ENCODE measurements around the gene GTF2F1.
"Not testable (repeated sequence)": the region's sequence is repeated elsewhere in the genome, so short reads cannot be mapped to it uniquely, and the experiment has no call there.

GTF2F1 gene

GRCh38 chr19:6417713-6418561 lies 25.0 kb upstream of the GTF2F1 start:
- no peak for DNase-seq (ENCODE audit: low read depth)

DNA sequence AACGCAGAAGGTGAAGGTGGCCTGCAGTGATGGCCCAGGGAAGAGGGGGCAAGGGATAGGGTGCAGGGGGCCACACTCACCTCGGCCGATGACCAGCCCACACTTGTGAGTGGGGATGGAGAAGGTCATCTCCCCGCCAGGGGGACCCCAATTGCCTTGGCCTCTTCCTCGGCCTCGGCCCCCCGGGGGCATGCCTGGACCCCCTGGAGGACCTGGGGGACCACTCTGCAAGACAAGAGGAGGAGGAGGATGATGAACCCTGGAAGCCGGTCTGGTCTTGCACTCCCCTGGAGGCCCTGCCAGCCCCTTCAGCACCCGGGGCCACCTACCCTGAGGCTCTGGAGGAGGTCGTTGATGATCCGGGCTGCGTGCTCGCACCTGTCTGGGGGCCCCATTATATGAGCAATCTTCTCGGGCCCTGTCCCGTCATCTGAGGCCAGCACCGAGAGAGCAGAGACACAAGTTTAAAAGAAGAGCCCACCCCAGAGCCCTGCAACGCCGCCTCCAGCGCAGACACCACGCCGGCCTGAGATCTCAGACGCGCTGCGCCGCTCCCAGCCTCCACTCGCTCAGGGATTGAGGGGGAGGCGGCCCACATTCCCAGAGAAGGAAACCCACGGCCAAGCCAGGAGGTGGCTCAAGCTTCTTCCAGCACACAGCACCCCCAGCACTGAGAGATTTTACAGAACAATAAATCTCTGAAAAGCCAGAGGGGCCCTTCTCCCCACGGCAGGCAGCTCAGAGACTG lies 23.9 kb upstream of the GTF2F1 start:
- DNase-seq (ENCODE audit: low read depth), result no peak

GRCh38 chr19:6415591-6416190 lies 22.7 kb upstream of the GTF2F1 start:
- DNase-seq (ENCODE audit: low read depth), result no peak

- no peak for DNase-seq (ENCODE audit: low read depth)
Observed at GRCh38 chr19:6414793-6415590, 22.0 kb upstream of the GTF2F1 start.

DNA sequence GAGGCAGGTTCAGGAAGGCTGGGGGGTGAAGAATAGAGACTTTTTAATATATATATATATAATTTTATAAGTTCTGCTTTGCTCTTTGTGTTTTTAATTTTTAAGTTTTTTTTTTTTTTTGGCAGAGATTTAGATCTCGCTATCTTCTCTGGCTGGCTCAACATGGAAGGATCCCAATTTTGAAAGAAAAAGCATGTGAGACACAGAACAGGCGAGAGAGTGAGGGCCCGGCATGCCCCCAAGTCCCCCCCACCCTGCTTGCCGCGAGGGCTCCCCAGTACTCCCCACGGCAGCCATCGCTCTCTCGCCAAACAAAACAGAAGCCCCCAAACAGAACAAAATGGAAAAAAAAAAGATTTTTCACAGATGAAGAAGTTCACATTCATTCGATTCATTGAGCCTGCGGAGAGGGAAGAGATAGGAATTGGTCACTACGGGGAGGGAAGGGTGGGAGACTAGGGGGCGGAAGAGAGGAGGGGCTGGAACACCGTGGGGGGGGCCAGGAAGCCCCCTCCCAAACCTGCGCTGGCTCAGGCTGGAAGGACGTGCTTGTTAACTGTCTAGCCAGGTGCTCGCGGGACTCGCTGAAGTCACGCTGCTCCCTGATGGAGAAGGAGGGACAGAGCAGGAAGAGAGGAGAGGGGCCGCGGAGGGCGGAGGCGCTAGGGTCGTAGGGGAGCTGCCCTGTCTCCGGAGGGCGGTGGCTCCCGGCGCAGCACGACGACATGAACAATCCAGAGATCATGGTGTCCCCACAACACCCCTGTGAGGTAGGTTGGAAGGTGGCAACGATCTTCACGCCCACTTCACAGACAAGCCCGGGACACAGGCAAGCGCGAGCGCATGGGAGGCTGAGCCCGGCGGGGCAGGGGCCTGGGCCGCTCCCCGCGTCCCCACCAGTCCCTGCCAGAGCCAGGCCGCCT lies 21.0 kb upstream of the GTF2F1 start:
- no peak for DNase-seq (ENCODE audit: low read depth)

GRCh38 chr19:6413291-6413690 lies 20.3 kb upstream of the GTF2F1 start:
- DNase-seq (ENCODE audit: low read depth), result no peak

DNA sequence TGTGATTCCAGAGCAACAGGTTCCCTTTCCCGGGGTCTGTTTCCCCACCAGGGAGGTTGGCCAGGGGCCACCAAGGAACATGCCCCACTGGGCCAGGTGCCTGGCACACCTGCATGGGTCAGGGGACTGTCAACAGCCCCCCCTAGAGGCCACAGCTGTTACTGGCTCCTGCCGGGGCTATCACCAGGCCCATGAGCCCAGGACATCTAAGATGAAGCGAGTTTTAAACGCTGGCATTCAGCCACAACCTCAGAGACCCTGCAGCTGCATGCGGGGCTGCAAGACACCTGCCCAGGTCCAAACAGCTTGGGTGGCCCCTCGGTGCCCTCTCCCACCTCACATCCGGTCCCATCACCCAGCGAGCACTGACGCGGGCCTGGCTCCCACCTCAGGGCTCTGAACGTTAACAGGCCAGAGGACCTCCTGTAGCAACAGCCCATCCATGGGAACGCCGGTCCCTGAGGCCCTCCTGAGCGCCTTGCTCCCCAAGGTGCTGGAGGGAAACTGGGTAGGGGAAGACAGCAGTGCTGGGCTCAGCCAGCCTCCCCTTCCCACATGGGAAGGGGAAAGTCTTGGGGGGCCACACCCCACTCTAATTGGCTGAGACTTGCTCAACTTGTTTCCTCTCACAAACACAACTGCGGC lies 19.6 kb upstream of the GTF2F1 start:
- DNase-seq (ENCODE audit: low read depth), result no peak

DNA sequence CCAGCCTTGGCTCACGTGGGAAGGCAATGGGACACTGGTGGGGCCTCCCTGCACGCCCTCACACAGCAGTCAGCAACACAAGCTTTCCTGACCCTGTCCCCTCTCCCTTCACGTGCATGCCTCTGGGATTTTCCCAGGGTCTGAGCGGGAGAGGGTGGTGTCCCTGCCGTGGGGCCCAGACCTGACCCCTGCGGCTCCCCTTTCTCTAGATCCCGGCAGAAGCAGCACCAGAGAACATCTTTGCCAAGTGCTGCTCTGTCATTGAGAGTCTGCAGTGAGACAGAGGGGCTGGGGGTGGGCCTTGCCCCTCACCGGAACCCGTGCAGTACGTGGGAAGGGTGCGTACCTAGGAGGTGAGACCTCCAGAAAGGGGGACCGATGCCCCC lies 19.1 kb upstream of the GTF2F1 start:
- no peak for DNase-seq (ENCODE audit: low read depth)

DNA sequence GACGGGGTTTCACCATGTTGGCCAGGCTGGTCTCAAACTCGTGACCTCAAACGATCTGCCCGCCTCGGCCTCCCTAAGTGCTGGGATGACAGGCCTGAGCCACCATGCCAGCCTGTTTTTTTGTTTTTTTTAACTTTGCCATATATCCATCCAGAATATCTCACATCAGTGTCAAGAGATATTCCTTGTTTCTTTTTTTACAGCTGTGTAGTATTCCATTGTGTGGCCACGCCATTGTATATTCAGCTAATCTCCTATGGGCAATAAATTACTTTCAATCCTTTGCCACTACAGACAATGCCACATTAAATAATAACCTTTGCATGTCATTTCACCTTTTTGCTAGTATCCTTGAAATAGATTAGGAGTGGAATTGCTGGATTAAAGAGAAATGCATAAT lies 16.4 kb upstream of the GTF2F1 start:
- no peak for DNase-seq (ENCODE audit: low read depth)

GRCh38 chr19:6406401-6406800 lies 13.4 kb upstream of the GTF2F1 start:
- DNase-seq (ENCODE audit: low read depth), result no peak

- DNase-seq (ENCODE audit: low read depth), result no peak
Observed at GRCh38 chr19:6402837-6403608, 10.1 kb upstream of the GTF2F1 start.

- no peak for DNase-seq (ENCODE audit: low read depth)
Observed at GRCh38 chr19:6402058-6402457, 9.1 kb upstream of the GTF2F1 start.

- DNase-seq (ENCODE audit: low read depth), result not testable (repeated sequence)
Observed at GRCh38 chr19:6400062-6400944, 7.3 kb upstream of the GTF2F1 start.

DNA sequence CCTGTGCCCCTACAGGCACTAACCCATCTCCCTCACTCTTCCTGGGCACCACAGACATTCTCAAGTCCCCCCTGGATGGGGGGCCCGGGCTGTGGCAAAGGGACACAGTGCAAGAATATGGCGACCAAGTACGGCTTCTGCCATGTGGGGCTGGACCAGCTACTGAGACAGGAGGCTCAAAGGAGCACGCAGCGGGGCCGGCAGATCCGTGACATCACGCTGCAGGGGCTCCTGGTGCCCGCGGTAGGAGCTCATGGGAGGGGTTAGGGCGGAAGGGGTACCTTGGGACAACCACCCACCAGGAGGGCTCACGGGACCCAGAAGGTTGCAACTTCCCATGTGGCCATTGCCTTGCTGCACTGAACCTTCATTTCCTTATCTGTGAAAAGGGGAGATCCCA lies 3.3 kb upstream of the GTF2F1 start:
- no peak for DNase-seq (ENCODE audit: low read depth)

DNA sequence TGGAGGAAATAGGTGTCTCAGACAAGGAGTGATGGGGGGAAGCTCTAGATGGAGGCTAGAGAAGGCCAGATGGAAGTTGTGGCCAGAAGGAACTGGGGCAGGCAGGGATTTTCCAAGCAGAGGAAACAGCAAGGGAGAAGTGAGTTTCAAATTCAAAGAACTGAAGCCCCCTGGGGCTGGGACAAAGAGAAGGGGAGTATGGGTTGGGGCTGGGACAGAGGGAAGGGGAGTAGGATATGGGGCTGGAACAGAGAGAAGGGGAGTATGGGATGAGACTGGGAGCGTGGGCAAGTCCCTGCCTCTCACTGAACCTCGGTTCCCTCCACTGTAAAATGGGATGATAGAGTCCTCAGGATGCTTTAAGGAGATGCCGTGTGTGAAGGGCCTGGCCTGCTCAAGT lies 1.9 kb upstream of the GTF2F1 start:
- no peak for DNase-seq (ENCODE audit: low read depth)

DNA sequence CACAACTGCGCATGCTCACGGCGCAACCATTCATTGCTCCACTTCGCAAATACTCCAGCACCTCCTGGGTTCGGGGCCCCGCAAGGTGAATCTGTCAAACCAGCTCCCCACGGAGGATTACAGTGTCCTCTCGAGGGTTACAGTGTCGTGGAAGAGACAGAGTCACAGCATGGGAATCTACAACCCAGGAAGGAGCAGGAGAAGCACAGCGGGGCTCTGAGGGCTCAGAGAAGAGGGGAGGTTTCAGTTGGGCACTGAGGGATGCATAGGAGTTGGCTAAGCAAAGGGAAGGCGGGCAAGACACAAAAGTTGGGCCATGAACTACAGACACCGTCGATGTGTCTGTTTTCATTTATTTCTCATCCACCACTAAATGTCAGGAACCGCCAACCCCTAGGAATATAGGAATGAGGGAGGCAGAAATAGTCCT lies 1.0 kb upstream of the GTF2F1 start:
- DNase-seq (ENCODE audit: low read depth), result no peak

- DNase-seq (ENCODE audit: low read depth), result no peak
Observed at GRCh38 chr19:6392221-6393073, 517 bp downstream of the GTF2F1 start.

DNA sequence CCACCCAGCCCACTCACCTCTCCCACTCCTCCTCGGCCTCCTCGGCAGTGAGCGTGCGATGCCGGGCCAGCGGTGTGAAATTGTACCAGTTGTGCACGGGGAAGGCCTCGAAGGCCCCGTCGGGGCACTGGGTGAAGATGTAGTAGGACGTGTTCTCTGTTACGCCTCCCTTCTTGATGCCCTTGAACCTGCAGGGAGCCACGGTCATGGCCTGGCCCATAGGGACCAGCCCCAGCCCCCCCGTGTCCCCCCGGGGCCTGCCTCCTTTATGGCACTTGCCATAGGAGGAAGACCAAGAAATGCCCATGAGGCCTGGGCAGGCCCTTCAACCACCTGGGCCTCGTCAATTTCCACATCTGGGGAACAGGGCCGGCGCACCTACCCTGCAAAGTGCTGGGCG lies 5.6 kb downstream of the GTF2F1 start:
- DNase-seq (ENCODE audit: low read depth), result no peak
